Muscle of leg (tissue), 11 donors: ENCODE measurements around the gene AGBL1. TPM values are rescaled to one million over a fixed set of nuclear protein-coding genes. Genes with fewer than 3 reads are reported as not detected.

Experiments used
- DNase-seq: peaks from one replicate; pipeline ENCODE4 v3.0.0; 2013
- H3K27ac ChIP-seq: one replicate; pipeline ENCODE4 v1.5.1; 2013; ENCODE audit warnings: mild to moderate bottlenecking, low read length, control low read depth
- H3K27me3 ChIP-seq: one replicate; pipeline ENCODE4 v1.6.1; 2013; ENCODE audit warnings: low read length; ENCODE audit not compliant: control insufficient read depth, insufficient read depth
- H3K36me3 ChIP-seq: one replicate; pipeline ENCODE4 v1.6.1; 2013; ENCODE audit warnings: low read length; ENCODE audit not compliant: control insufficient read depth, insufficient read depth
- H3K4me1 ChIP-seq: one replicate; pipeline ENCODE4 v1.6.1; 2013; ENCODE audit warnings: low read length; ENCODE audit not compliant: control insufficient read depth, insufficient read depth
- H3K4me3 ChIP-seq: one replicate; pipeline ENCODE4 v1.5.1; 2013; ENCODE audit warnings: low read length, control low read depth
- H3K9me3 ChIP-seq: replicated peaks from 2 replicates; pipeline ENCODE4 v1.6.1; 2013; ENCODE audit warnings: low read depth, low read length; ENCODE audit not compliant: control insufficient read depth
- WGBS: methylation state at CpG from one replicate; pipeline ENCODE4 v1.1.5; 2013; ENCODE audit warnings: missing lambda C conversion rate; ENCODE audit not compliant: insufficient coverage; 5-methylcytosine and 5-hydroxymethylcytosine counted together
- polyA plus RNA-seq, 8 donors: library from polyadenylated mRNA; unstranded; fragments of 120-200 nt; gene quantifications; one replicate each; pipeline versions ENCODE4 v1.2.1 to v1.2.3, GENCODE V29; 2013; ENCODE audit warnings: inconsistent platforms in 1 of 8, low replicate concordance in 1 of 8; ENCODE audit not compliant: insufficient read length in 8 of 8, insufficient read depth in 1 of 8
- total RNA-seq: library from RNA; stranded (reverse); fragments of 120-200 nt; gene quantifications from one replicate; pipeline ENCODE4 v1.2.4, GENCODE V29; 2013

Gene AGBL1
- total and polyA plus RNA-seq, 9 donors, result 6.0 to 18.1 (median 7.9) TPM

GRCh38 chr15:86162172-86162591 lies 82.5 kb downstream of the AGBL1 start:
- H3K9me3 ChIP-seq, result no peaks in the 10 kb centered on the region
- H3K27me3 ChIP-seq, result no peaks in the 10 kb centered on the region
- peaks cover 53% of the 10 kb centered on the region for H3K4me1 ChIP-seq
- DNase-seq, result peak; percentile 91
- WGBS, result no CpG with 5 or more reads among the region's 2 CpGs
- H3K4me3 ChIP-seq, result no peak overlapping the region
- peak overlapping the region; percentile 89 for H3K27ac ChIP-seq
- peaks cover 2% of the 10 kb centered on the region for H3K36me3 ChIP-seq

DNA sequence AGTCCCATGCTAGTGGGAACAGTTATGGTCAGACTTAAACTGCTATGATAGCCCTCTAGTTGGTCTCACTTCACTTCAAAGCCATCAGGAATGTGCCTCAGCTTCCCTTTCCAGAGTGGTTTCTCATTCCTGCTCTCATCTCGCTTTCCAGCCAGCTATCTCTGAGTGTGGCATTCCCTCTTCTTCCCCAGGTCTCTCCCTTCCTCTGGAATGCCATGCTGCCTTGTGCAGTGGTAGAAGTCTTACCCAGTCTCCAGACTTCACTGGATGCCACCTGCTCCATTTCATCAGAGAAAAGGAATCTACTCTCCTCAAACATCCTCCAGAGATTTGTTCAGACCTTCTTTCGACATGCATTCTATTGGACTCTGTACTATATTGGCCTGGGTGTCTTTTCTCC lies 83.0 kb downstream of the AGBL1 start:
- peaks cover 53% of the 10 kb centered on the region for H3K4me1 ChIP-seq
- DNase-seq, result peak; percentile 57
- H3K9me3 ChIP-seq, result no peaks in the 10 kb centered on the region
- peaks cover 2% of the 10 kb centered on the region for H3K36me3 ChIP-seq
- no peaks in the 10 kb centered on the region for H3K27me3 ChIP-seq
- H3K27ac ChIP-seq, result peak overlapping the region; percentile 89
- 100% methylated on average over 1 of the region's 2 CpGs for WGBS
- H3K4me3 ChIP-seq, result no peak overlapping the region

DNA sequence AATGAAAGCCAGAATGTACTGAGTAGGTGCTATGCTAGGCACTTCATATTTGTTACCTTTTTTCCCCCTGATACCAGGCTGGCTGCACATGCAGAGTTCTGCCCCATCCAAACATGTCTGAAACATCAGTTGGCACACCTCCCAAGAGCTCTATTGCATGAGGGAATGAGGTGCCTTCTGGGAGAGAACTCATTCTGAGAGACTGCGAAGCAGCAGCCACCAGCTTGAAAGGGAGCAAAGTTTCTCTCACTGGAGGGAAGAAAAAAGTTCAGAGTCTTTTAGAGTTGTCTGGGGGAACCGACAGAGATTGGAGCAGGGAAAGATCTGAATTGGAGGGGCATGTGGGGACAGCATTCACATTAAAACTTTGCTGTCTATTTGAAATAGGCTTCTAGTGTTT lies 84.1 kb downstream of the AGBL1 start:
- H3K27ac ChIP-seq, result peak overlapping the region; percentile 69
- peaks cover 1% of the 10 kb centered on the region for H3K36me3 ChIP-seq
- WGBS, result 26% methylated on average over 2 of the region's 2 CpGs
- H3K27me3 ChIP-seq, result no peaks in the 10 kb centered on the region
- H3K4me1 ChIP-seq, result peaks cover 53% of the 10 kb centered on the region
- H3K4me3 ChIP-seq, result no peak overlapping the region
- no peaks in the 10 kb centered on the region for H3K9me3 ChIP-seq
- peak; percentile 50 for DNase-seq

GRCh38 chr15:86164232-86164898 lies 84.7 kb downstream of the AGBL1 start:
- DNase-seq, result peak; percentile 78
- H3K27ac ChIP-seq, result peak overlapping the region; percentile 69

GRCh38 chr15:86165265-86166211 lies 85.9 kb downstream of the AGBL1 start:
- H3K27me3 ChIP-seq, result no peaks in the 10 kb centered on the region
- H3K36me3 ChIP-seq, result no peaks in the 10 kb centered on the region
- peaks cover 50% of the 10 kb centered on the region for H3K4me1 ChIP-seq
- H3K4me3 ChIP-seq, result no peak overlapping the region
- H3K27ac ChIP-seq, result peak overlapping the region; percentile 21
- no peaks in the 10 kb centered on the region for H3K9me3 ChIP-seq
- WGBS, result no CpG with 5 or more reads among the region's 5 CpGs
- DNase-seq, result peak; percentile 32

More at GRCh38 chr15:86164232-86164898, 84.7 kb downstream of the AGBL1 start:
- 57% methylated on average over 3 of the region's 8 CpGs for WGBS
- H3K36me3 ChIP-seq, result no peaks in the 10 kb centered on the region
- H3K4me1 ChIP-seq, result peaks cover 53% of the 10 kb centered on the region
- H3K9me3 ChIP-seq, result no peaks in the 10 kb centered on the region
- H3K4me3 ChIP-seq, result no peak overlapping the region
- H3K27me3 ChIP-seq, result no peaks in the 10 kb centered on the region

GRCh38 chr15:86167841-86168240 lies 88.2 kb downstream of the AGBL1 start:
- Histone ChIP-seq H3K36me3 (no peaks in the 10 kb centered on the region), H3K4me1 (peaks cover 36% of the 10 kb centered on the region), H3K27ac (no peak overlapping the region), H3K27me3 (no peaks in the 10 kb centered on the region), H3K4me3 (no peak overlapping the region), H3K9me3 (no peaks in the 10 kb centered on the region)
- DNase-seq, result no peak

- 17% methylated on average over 1 of the region's 2 CpGs for WGBS
- H3K4me3 ChIP-seq, result no peak overlapping the region
- H3K27me3 ChIP-seq, result no peaks in the 10 kb centered on the region
- no peaks in the 10 kb centered on the region for H3K36me3 ChIP-seq
- H3K4me1 ChIP-seq, result peaks cover 2% of the 10 kb centered on the region
- H3K9me3 ChIP-seq, result no peaks in the 10 kb centered on the region
- H3K27ac ChIP-seq, result no peak overlapping the region
- no peak for DNase-seq
These were observed 99.2 kb downstream of the AGBL1 start for GRCh38 chr15:86178845-86179244.

GRCh38 chr15:86183596-86184491 lies 104.2 kb downstream of the AGBL1 start:
- DNase-seq, result peak; percentile 75
- no peaks in the 10 kb centered on the region for H3K36me3 ChIP-seq
- no peaks in the 10 kb centered on the region for H3K9me3 ChIP-seq
- peaks cover 2% of the 10 kb centered on the region for H3K4me1 ChIP-seq
- peak overlapping the region; percentile 52 for H3K27ac ChIP-seq
- H3K27me3 ChIP-seq, result no peaks in the 10 kb centered on the region
- no peak overlapping the region for H3K4me3 ChIP-seq
- WGBS, result no CpG with 5 or more reads among the region's 6 CpGs

GRCh38 chr15:86193716-86194380 lies 114.2 kb downstream of the AGBL1 start:
- H3K27ac ChIP-seq, result no peak overlapping the region
- peak; percentile 63 for DNase-seq
- H3K4me1 ChIP-seq, result peaks cover 5% of the 10 kb centered on the region
- 18% methylated on average over 9 of the region's 11 CpGs for WGBS
- H3K27me3 ChIP-seq, result no peaks in the 10 kb centered on the region
- H3K4me3 ChIP-seq, result no peak overlapping the region
- H3K9me3 ChIP-seq, result no peaks in the 10 kb centered on the region
- no peaks in the 10 kb centered on the region for H3K36me3 ChIP-seq
